Endometrium (tissue), 2 donors: ENCODE data around the gene IKZF3.
A peak's percentile ranks its signal among the peaks of the same experiment; 100 is the strongest.
"Not testable (repeated sequence)": the region's sequence is repeated elsewhere in the genome, so short reads cannot be mapped to it uniquely, and the experiment has no call there.

Source experiments
- FAIRE-seq: peaks from 2 replicates; lab custom pipeline; 2012; peaks lifted over from hg19 to GRCh38; lab: Jason Lieb, UNC
- donor health status: control.
- donor health status: control.

Gene IKZF3

DNA sequence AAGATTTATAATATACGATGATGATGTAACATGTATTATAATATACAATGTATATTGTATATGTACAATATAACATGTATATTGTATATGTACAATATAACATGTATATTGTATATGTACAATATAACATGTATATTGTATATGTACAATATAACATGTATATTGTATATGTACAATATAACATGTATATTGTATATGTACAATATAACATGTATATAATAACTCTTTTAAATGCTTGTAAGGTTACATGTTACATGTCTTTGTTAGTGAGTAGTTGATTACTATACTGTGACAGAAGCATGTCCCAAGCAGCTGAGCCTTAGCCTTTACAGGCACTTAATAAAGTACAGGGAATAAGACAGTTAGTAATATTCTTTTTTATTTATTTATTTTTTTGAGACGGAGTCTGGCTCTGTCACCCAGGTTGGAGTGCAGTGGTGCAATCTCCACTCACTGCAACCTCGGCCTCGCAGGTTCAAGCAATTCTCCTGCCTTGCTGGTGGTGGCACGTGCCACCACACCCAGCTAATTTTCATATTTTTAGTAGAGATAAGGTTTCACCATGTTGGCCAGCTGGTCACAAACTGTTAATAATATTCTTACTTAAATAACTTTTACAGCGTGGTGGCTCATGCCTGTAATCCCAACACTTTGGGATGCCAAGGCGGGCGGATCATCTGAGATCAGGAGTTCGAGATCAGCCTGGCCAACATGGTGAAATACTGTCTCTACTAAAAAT is 8.0 kb downstream of the IKZF3 start:
- FAIRE-seq: not testable (repeated sequence)

DNA sequence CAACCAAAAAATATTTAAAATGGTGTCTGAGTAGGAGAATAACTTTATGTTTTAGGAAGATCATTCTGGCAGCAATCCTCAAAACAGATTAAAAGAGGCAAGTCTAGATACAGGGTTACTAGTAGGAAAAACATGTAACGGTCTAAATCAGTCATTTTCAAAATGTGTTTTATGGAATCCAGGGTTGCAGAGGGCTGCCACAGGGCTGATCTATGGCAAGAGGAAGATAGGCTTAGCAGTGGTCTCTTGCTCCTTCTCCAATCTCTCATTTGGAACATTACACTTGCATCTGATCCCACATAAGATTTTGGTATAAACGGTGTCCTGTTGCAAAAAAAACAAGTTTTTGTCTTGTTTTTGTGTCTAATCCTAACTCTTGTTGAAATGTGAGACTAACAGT is 9.2 kb downstream of the IKZF3 start:
- FAIRE-seq: no peak

DNA sequence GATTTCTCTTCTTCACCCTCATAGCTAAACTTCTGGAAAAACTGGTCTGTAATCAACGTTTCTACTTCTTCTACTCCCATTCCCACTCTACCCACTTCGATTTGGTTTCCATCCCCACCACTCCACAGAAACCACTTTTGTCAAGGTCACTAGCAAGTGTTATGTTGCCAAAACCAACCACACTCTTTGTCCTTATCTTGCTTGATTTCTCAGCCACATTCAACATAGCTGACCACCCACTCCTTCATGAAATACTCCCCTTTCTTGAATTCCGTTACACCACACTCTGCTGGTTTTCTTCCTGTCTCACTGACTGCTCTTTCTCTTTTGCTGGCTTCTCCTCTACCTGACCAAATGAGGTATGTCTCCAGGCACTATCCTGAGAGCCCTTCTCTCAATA is 11.9 kb downstream of the IKZF3 start:
- FAIRE-seq: no peak

DNA sequence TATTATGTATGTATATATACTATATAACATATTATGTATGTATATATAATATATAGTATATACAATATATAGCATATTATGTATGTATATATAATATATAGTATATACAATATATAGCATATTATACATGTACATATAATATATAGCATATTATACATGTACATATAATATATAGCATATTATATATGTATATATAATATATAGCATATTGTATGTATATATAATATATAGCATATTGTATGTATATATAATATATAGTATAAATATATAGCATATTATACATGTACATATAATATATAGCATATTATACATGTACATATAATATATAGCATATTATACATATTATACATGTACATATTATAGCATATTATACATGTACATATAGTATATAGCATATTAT is 13.9 kb downstream of the IKZF3 start:
- FAIRE-seq: peak; percentile 97

DNA sequence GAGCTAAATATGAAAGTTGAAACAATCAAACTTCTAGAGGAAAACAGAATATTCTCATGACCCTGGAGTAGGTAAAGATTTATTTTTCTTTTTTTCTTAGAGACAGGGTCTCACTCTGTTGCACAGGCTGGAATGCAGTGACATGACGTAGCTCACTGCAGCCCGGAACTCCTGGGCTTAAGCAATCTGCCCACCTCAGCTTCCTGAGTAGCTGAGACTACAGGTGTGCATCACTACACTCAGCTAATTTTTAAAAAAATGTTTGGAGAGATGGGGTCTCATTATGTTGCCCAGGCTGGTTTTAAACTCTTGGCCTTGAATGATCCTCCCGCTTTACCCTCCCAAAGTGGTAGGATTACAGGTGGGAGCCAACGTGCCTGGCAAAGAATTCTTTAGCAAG is 15.5 kb downstream of the IKZF3 start:
- no peak for FAIRE-seq

DNA sequence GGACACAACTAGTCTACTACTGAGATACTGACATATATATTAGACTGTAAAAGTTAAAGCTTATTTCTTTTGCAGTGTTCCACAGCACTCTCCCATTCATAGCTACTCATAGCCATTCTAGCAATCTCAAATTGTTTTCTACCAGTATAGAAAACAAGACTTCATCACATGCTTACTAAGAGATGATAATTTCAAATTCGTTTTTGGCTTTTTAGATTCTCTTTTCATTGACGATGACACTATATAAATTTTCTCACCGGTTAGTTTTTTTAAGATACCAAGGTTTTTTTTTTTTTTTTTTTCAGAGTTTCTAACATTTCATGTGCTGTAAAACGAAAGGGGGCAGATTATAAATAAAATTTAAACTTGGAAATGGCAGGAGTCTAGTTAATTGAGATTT is 17.9 kb downstream of the IKZF3 start:
- no peak for FAIRE-seq

DNA sequence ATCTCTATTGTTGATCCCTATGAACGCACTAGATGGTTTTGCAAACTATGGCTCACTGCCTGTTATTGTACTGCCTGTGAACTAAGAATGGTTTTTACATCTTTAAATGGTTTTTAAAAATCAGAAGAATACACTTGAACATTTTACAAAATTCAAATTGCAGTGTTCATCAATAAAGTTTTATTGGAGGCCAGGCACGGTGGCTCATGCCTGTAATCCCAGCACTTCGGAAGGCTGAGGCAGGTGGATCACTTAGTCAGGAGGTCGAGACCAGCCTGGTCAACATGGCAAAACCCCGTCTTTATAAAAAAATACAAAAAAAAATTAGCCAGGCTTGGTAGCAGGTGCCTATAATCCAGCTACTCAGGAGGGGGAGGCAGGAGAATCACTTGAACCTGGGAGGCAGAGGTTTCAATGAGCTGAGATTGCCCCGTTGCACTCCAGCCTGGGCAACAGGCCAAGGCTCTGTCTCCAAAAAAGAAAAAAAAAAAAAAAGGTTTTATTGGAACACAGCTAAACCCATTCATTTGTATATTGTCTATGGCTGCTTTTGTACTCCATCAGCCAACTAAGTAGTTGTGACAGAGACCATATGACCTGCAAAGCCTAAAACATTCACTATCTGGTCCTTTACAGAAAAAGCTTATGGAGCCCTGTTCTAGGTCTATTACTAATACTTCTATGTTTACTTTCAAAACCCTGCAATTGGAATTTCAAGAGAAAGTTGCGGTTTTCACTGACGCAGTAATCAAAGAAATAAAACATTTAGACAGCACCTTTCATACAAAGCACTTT is 18.9 kb downstream of the IKZF3 start:
- FAIRE-seq: no peak

DNA sequence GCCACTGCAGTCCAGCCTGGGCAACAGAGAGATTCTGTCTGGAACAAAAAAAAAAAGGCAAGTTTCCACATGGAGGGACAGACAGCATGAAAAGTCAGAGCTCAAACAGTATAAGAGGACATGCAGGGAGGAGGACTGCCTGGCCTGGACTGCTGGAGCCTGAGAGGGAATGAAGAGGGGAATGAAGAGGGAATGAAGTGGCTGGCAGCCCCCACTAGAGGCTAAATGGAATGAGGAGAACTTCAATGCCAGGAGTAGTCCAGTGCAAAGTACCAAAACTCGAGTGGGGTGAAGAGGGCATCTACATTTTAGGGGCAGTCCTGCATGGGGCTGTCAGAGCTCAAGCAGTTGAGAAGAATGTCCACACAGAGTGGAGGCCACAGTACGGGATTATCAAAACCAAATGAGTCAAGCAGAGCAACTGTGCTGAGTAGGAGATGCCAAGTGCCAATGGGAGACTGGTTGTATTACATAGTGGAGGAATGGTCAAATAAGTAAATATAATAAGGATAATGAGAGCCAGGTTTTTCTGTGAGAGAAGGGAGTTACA is 22.9 kb downstream of the IKZF3 start:
- no peak for FAIRE-seq

DNA sequence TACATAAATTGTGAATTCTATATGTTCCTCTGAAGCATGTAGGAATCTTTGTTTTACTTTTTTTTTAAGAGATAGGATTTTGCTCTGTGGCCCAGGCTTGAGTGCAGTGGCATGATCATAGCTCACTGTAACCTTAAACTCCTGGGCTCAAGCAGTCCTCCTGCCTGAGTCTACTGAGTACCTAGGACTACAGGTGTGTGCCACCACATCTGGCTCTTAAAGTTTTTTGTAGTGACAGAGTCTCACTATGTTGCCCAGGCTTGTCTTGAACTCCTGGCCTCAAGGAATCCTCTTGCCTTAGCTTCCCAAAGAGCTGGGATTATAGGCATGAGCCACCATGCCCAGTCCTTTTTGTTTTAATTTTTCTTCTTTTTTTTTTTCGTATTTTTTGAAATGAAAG is 25.3 kb downstream of the IKZF3 start:
- no peak for FAIRE-seq

DNA sequence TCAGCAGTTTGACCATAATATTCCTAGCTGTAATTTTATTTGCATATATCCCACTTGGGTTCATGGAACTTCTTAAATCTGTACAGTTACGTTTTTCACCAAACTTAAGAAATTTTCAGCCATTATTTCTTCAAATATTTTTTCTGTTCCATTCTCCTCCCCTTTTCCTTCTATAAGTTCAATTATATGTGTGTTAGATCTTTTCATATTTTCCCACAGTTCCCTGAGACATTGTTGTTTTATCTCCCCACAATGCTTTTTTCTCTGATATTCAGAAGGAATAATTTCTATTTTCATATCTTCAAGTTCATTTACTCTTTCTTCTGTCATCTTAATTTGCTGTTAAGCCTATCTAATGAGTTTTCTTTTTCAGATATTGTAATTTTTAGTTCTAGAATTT is 26.1 kb downstream of the IKZF3 start:
- no peak for FAIRE-seq

DNA sequence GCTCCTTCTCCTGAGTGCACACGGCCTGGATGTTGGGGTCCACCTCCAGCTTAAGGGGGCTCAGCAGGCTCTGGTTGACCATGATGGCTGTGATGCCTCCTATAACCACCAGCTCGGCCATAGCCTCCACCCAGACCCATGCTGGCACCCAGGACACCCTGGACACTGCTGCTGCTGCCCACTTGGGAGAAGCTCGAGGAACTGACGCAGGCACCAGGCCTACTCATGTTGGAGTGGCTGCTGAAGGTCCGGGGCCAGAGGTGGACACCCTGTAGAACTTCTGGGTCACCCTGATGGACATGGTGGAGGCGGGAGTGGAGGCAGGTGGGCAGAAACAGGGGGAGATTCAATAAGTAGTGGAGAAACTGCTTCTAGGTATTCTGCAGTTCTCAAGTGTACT is 28.0 kb downstream of the IKZF3 start:
- FAIRE-seq: no peak

DNA sequence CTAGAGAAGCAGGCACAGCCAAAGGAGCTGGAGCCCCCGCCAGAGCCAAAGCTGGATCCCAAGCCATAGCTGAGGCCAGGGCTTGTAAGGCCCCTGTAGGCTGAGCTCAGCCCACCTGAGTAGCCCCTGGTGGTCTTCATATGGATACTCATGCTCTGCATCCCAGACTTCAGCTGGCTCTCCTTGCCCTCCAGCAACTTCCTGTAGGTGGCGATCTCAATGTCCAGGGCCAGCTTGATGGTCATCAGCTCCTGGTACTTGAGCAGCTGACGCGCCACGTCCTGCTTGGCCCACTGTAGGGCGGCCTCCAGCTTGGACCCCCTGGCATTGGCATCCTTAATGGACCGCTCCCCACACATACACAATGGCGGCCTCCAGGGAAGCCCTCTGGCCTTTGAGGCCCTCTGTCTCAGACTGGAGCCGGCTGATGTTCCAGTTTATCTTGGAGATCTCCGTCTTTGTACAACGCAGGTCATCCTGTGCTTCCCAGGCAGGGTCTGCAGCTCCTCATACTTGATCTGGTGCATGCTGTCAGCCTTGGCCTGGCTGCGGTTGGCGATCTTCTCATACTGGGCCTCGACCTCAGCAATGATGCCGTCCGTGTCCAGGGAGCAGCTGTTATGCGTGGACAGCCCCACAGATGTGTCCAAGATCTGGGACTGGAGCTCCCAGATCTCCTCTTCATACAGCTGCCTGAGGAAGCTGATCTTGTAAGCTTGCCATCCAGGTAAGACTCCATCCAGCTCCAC is 28.9 kb downstream of the IKZF3 start:
- FAIRE-seq: no peak

DNA sequence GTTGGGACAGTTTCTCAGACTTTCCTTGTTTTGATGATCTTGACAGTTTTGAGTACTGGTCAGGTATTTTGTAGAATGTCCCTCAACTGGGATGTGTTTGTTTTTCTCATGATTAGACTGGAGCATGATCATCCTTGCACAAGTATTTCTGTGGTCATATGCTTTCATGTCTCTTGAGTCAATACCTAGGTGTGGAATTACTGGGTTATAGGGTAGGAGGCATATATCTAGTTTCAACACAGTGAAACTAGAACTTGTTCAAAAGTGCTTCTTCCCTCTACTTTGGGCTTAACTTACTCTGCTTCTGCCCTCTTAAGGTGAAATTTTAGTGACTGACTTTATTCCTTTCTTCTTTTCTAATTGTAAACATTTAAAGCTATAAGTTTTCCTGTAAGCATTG is 30.1 kb downstream of the IKZF3 start:
- no peak for FAIRE-seq

DNA sequence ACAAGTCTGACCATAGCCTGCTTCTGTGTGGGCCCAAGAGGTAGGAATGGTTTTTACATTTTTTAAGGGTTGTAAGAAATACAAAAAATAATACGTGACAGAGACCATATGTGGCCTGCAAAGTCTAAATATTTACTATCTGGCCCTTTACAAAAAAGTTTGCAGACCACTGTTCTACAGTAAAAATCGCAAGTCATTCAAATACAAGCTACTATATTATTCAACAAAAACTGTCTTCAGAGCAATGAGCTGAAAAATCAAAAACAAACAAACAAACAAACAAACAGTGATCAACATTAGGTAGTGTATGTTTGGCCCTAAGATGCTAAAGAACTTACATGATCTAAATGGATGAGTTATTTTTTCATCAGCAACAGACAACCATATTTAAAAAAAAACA is 32.5 kb downstream of the IKZF3 start:
- no peak for FAIRE-seq

DNA sequence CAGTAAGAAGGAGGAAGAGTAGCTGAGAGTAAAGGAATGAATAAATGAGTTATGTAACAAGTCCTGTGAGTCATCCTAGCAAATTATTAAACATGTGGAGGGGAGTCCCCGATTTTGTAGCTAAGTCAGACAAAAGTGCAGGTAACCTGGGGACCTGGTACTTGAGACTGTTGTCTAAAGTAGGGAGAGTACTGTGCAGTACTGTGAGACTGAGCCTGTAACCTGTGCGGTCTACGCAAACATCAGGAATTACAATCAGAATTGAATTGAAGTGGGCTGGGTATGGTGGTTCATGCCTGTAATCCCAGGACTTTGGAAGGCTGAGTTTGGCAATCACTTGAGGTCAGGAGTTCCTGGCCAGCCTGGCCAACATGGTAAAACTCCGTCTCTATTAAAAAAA is 35.7 kb downstream of the IKZF3 start:
- FAIRE-seq: no peak

DNA sequence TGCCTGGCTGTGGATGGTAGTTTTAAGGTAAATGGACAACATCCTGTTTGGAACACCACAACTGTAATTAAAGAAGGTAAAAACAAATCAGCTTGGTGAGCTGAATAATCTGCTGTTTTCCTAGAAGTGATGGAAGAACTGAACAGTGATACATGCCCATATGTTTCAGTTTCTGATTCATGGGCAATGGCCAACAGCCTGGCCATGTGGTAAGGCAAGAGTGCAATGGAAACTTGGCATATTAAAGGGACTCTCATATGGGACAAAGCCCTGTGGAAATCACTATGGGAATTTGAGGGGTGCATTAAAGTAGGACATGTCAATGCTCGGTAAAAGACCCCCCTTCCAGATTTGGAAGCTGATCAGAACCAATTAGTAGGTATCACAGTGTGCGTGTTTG is 37.8 kb downstream of the IKZF3 start:
- no peak for FAIRE-seq

DNA sequence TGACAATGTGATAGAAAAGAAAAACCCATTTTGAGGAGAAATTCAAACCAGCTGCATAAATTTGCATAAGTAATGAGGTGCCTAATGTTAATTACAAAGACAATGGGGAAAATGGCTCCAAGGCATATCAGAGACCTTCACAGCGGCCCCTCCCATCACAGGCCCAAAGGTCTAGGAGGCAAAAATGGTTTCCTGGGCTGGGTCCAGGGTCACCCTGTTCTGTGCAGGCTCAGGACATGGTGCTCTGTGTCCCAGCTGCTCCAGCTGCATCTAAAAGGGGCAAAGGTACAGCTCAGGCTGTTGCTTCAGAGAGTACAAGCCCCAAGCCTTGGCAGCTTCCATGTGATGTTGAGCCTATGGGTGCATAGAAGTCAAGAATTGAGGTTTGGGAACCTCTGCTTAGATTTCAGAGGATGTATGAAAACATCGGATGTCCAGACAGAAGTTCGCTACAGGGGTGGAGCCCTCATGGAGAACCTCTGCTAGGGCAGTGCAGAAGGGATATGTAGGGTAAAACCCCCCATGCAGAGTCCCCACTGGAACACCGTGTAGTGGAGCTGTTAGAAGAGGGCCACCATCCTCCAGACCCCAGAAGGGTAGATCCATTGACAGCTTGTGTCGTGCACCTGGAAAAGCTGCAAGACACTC is 40.6 kb downstream of the IKZF3 start:
- no peak for FAIRE-seq

DNA sequence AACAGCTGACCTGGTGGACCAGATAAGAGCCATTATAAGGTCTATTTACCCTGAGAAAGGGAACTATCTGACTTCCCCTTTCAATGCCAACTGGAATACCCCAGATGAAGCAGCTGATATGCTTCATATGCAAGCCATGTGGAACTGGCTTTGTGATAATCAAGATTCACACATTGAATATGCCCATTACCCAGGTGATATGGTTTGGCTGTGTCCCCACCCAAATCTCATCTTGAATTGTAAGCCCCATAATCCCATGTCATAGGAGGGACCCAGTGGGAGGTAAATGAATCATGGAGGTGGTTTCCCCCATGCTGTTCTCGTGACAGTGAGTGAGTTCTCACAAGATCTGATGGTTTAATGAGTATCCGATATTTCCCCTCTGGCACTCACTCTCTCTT is 42.1 kb downstream of the IKZF3 start:
- FAIRE-seq: no peak

DNA sequence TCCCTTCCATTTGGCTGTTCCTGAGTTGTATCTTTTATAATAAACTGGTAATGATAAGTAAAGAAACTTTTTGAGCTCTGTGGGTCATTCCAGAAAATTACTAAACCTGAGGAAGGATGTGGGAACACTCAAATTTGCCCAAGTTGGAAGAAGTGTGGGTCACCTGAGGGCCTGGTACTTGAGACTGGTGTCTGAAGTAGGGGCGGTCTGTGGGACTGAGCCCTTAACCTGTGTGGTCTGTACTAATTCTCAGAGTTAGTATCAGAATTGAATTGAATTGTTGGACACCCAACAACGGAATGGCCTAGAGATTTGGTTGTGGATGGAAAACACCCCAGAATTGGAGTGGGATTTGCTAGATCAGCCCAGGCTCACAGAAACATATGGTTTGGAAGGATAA is 43.1 kb downstream of the IKZF3 start:
- no peak for FAIRE-seq

DNA sequence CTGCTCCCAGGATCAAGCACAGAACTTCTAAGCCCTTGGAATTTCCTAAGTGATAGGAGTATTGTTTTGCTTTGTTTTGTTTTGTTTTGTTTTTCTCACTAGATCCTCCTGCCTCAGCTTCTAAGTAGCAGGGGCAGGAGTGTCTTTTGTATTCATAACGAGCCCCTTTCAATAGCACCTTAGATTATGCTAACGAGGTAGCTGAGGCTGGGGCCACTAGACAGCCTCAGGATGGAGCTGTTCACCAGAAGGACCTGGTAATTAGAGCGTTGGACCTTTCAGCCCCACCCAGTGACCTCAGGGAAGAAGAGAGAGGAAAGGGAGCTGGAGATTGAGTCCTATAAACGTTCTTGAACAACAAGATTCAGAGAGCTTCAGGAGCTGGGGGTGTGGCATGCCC is 43.6 kb downstream of the IKZF3 start:
- FAIRE-seq: no peak

DNA sequence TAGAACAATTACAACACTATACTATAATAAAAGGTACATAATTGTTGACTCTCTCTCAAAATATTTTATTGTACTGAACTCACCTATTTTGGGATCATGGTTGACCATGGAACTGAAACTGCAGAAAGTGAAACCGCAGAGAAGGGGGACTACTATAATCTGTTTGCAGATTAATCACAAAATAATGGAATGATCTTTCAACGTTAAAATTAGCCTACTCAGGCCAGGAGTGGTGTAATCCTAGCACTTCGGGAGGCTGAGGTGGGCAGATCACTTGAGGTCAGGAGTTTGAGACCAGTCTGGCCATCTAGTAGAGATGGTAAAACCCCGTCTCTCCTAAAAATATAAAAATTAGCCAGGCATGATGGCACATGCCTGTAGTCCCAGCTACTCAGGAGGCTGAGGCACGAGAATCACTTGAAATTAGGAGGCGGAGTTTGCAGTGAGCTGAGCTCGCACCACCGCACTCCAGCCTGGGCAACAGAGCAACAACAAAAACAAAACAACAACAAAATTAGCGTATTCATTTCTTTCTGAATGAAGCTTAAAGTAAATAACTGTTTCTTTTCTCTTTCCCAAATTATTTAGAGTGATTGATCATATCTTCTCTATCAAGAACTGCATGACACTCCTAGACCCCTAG is 45.6 kb downstream of the IKZF3 start:
- no peak for FAIRE-seq

DNA sequence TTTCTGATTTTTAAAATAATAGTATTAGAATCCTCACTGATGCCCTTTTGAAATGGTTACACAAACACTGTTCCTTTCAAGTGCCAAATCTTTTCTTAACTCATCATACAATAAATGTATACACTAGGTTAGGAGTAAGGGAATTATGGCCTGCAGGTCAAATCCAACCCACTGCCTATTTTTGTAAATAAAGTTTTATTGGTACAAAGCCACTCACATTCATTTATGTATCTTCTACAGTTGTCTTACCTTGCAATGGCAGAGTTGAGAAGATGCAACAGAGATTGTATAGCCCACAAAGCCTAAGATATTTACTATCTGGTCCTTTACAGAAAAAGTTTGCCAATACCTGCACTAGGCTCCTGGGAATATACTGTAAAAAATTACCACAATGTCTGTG is 47.8 kb downstream of the IKZF3 start:
- no peak for FAIRE-seq
